ENCODE data around the gene CLPTM1L. TPM values are rescaled to one million over a fixed set of nuclear protein-coding genes. Genes with fewer than 3 reads are reported as not detected.

The CLPTM1L gene
- total RNA-seq, 4 donors from 2014 or later: 68.8 to 102 (median 84.4) TPM

GRCh38 chr5:1312206-1312605 is 32.7 kb downstream of the CLPTM1L start:
- no peak overlapping the region for H3K27ac ChIP-seq
- H3K36me3 ChIP-seq: peaks cover 0 to under 1% (median 0%) of the 10 kb centered on the region in 3 donors
- peaks cover 0 to 11% (median 0%) of the 10 kb centered on the region in 4 donors for H3K4me1 ChIP-seq
- H3K9me3 ChIP-seq: no peaks in the 10 kb centered on the region
- no peak for DNase-seq (ENCODE audit: low spot score in 2 of 2)
- H3K27me3 ChIP-seq: no peaks in the 10 kb centered on the region
- H3K4me3 ChIP-seq: no peak overlapping the region
- 80 to 87% methylated on average over 7 of the region's 7 CpGs for WGBS, 2 donors
- TF ChIP-seq EP300 (IDR thresholded peaks at IDR 0.05) (no peak), CTCF (IDR thresholded peaks at IDR 0.05) (no peak), POLR2A (IDR thresholded peaks at IDR 0.05) (no peak)

GRCh38 chr5:1311439-1312055 is 33.4 kb downstream of the CLPTM1L start:
- no peak for TF ChIP-seq CTCF (IDR thresholded peaks at IDR 0.05)
- no peak for TF ChIP-seq EP300 (IDR thresholded peaks at IDR 0.05)
- no peak for TF ChIP-seq POLR2A (IDR thresholded peaks at IDR 0.05)
- H3K27me3 ChIP-seq: no peaks in the 10 kb centered on the region
- no peak for DNase-seq (ENCODE audit: low spot score in 2 of 2)
- H3K9me3 ChIP-seq: no peaks in the 10 kb centered on the region
- H3K36me3 ChIP-seq: no peaks in the 10 kb centered on the region
- H3K4me3 ChIP-seq: no peak overlapping the region
- 84 to 86% methylated on average over 15 of the region's 15 CpGs for WGBS, 2 donors
- H3K4me1 ChIP-seq: peaks cover 0 to 11% (median 0%) of the 10 kb centered on the region in 4 donors
- H3K27ac ChIP-seq: no peak overlapping the region

- Histone ChIP-seq H3K9me3 (no peaks in the 10 kb centered on the region), H3K4me3 (no peak overlapping the region), H3K4me1 (no peaks in the 10 kb centered on the region), H3K27ac (no peak overlapping the region), H3K27me3 (no peaks in the 10 kb centered on the region), H3K36me3 (no peaks in the 10 kb centered on the region)
- no peak for TF ChIP-seq EP300 (IDR thresholded peaks at IDR 0.05)
- no peak for TF ChIP-seq POLR2A (IDR thresholded peaks at IDR 0.05)
- TF ChIP-seq CTCF (IDR thresholded peaks at IDR 0.05): no peak
- WGBS, 2 donors: 89 to 92% methylated on average over 7 of the region's 7 CpGs
- DNase-seq (ENCODE audit: low spot score in 2 of 2): no peak
Observed at GRCh38 chr5:1310118-1310517, 34.8 kb downstream of the CLPTM1L start.

- H3K4me1 ChIP-seq: no peaks in the 10 kb centered on the region
- H3K27ac ChIP-seq: no peak overlapping the region
- no peak for TF ChIP-seq EP300 (IDR thresholded peaks at IDR 0.05)
- no peak for TF ChIP-seq POLR2A (IDR thresholded peaks at IDR 0.05)
- TF ChIP-seq CTCF (IDR thresholded peaks at IDR 0.05): no peak
- no peak for DNase-seq (ENCODE audit: low spot score in 2 of 2)
- WGBS, 2 donors: 72 to 76% methylated on average over 2 of the region's 2 CpGs
- H3K9me3 ChIP-seq: peaks cover 0 to 5% (median 0%) of the 10 kb centered on the region in 4 donors
- no peaks in the 10 kb centered on the region for H3K36me3 ChIP-seq
- no peak overlapping the region for H3K4me3 ChIP-seq
- H3K27me3 ChIP-seq: no peaks in the 10 kb centered on the region
Observed at GRCh38 chr5:1304033-1304432, 40.9 kb downstream of the CLPTM1L start.

- no peak for TF ChIP-seq CTCF (IDR thresholded peaks at IDR 0.05)
- no peak for TF ChIP-seq EP300 (IDR thresholded peaks at IDR 0.05)
- TF ChIP-seq POLR2A (IDR thresholded peaks at IDR 0.05): no peak
- 90 to 91% methylated on average over 2 of the region's 2 CpGs for WGBS, 2 donors
Observed at GRCh38 chr5:1302258-1302657, 42.6 kb downstream of the CLPTM1L start.

More at GRCh38 chr5:1302258-1302657, 42.6 kb downstream of the CLPTM1L start:
- H3K27ac ChIP-seq: no peak overlapping the region
- no peaks in the 10 kb centered on the region for H3K36me3 ChIP-seq
- H3K27me3 ChIP-seq: no peaks in the 10 kb centered on the region
- no peak for DNase-seq (ENCODE audit: low spot score in 2 of 2)
- no peak overlapping the region for H3K4me3 ChIP-seq
- no peaks in the 10 kb centered on the region for H3K4me1 ChIP-seq
- peaks cover 0 to 5% (median 0%) of the 10 kb centered on the region in 4 donors for H3K9me3 ChIP-seq

Measured in tibial nerve (tissue), 4 donors.